SK-N-MC (cell line): ENCODE results near the gene TAF6L.
"Not testable (repeated sequence)": the region's sequence is repeated elsewhere in the genome, so short reads cannot be mapped to it uniquely, and the experiment has no call there.

Experiments used
- DNase-seq: peaks from one replicate; pipeline ENCODE4 v3.0.0-alpha.2; 2011; ENCODE audit warnings: low read depth, low spot score
- H3K27ac ChIP-seq: fragments of 200-600 bp; sonication (generic); 2 replicates; pipeline ENCODE4 v1.5.1; 2016; ENCODE audit warnings: mixed run types
- H3K36me3 ChIP-seq: fragments of 200-600 bp; sonication (generic); 2 replicates; pipeline ENCODE4 v1.6.1; 2017; ENCODE audit warnings: antibody characterized with exemption, low read length, mixed read lengths; ENCODE audit not compliant: insufficient read depth
- H3K4me3 ChIP-seq: fragments of 200-600 bp; sonication (generic); 2 replicates; pipeline ENCODE4 v1.5.1; 2016
- H3K9ac ChIP-seq: fragments of 200-600 bp; sonication (generic); 2 replicates; pipeline ENCODE4 v1.8.0; 2017; ENCODE audit warnings: mixed run types, mixed read lengths; ENCODE audit not compliant: insufficient read length
- H3K9me3 ChIP-seq: fragments of 200-600 bp; sonication (generic); 2 replicates; pipeline ENCODE4 v1.6.1; 2017; ENCODE audit warnings: low read depth, mild to moderate bottlenecking, antibody characterized with exemption, low read length, moderate library complexity, mixed read lengths
- EZH2 ChIP-seq: fragments of 200-600 bp; sonication (generic); IDR thresholded peaks from one replicate; pipeline ENCODE4 v1.6.1; 2017; ENCODE audit warnings: antibody characterized with exemption
- FOXP2 ChIP-seq: optimal IDR thresholded peaks from 2 replicates; pipeline ENCODE3; 2011; ENCODE audit warnings: mild to moderate bottlenecking, moderate library complexity; ENCODE audit not compliant: insufficient read depth; ENCODE audit errors: extremely low read length, control extremely low read depth
- POLR2AphosphoS5 ChIP-seq: IDR thresholded peaks from 2 replicates; pipeline ENCODE4 v1.6.1; 2012; ENCODE audit warnings: mild to moderate bottlenecking, low read depth, low read length, borderline replicate concordance

Gene TAF6L

DNA sequence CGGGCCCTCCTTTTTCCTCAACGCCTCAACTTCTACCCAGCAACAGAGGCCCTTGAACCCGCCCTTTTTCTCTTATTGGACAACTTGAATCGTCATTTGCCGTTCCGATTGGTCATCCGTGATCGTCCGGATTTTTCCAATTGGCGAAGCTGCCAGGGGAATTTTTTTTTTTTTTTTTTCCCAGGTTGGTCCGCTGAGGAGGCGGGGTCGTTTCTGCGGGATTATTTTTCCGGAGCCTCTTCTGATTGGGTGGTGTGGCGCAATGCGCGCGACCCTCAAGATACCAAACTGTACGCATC is 43.4 kb upstream of the TAF6L start:
- DNase-seq, result peak; percentile 97
- H3K36me3 ChIP-seq, result peaks cover 34% of the 10 kb centered on the region
- H3K9me3 ChIP-seq, result no peaks in the 10 kb centered on the region
- peak overlapping the region; percentile 100 for H3K27ac ChIP-seq
- TF ChIP-seq EZH2 (no peak), FOXP2 (no peak), POLR2AphosphoS5 (no peak)
- peak overlapping the region; percentile 98 for H3K4me3 ChIP-seq
- H3K9ac ChIP-seq, result peak overlapping the region; percentile 97

DNA sequence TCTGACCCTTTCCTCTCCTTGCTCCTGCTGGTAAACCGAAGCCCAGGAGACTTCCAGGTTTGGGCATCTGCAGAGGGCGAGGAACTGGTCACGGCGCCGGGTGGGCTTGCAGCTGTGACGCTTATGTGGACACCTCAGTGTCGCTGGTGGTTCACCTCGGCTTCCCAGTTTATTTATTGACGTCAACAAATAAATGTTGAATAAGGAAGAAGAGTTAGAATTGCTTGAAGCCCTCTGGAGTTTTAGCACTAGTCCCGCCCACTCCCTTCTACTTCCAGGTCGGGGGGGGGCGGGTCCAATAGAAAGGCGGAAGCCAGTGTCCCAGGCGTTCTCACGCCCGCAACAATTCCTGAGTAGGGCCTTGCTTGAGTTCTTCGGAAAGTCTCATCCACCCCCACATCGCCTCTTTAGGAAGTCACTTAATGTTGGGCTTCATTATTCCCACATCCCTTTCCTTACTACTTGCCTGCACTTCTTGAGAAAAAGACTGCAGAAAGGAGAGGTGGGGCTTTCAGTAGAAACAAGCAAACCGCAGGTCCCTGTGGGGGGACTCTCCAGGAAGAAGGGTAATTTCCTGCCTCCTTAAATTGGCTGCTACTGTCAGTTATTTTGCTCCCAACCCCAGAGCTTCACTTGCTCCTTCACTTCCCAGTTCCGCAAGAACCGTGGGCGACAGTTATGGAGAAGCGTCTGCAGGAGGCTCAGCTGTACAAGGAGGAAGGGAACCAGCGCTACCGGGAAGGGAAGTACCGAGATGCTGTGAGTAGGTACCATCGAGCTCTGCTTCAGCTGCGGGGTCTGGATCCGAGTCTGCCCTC is 42.8 kb upstream of the TAF6L start, which contains the start of gene TTC9C:
Gene TTC9C (plus strand): TSS at position 316 of the 818 bp plus-strand sequence. CDS start 363 bp downstream, at position 679.
- H3K9me3 ChIP-seq, result no peaks in the 10 kb centered on the region
- DNase-seq, result peak; percentile 78
- TF ChIP-seq POLR2AphosphoS5 (peak; percentile 90), FOXP2 (no peak), EZH2 (no peak)
- peaks cover 34% of the 10 kb centered on the region for H3K36me3 ChIP-seq
- peak within 1 kb of the TSS; percentile 97 for H3K9ac ChIP-seq
- peak within 1 kb of the TSS; percentile 100 for H3K27ac ChIP-seq
- H3K4me3 ChIP-seq, result peak within 1 kb of the TSS; percentile 98

GRCh38 chr11:62730076-62730475 is 41.1 kb upstream of the TAF6L start:
- Histone ChIP-seq H3K27ac (0 out of 2 replicates have a peak overlapping the region, but pooled peaks have one; percentile 25), H3K4me3 (peak overlapping the region; percentile 98), H3K36me3 (peaks cover 25% of the 10 kb centered on the region), H3K9ac (peak overlapping the region; percentile 86)
- not testable (repeated sequence) for H3K9me3 ChIP-seq, DNase-seq

GRCh38 chr11:62732830-62733229 is 38.4 kb upstream of the TAF6L start:
- peaks cover 23% of the 10 kb centered on the region for H3K36me3 ChIP-seq

GRCh38 chr11:62737196-62737595 is 34.0 kb upstream of the TAF6L start:
- no peak for DNase-seq
- Histone ChIP-seq H3K9ac (no peak overlapping the region), H3K4me3 (no peak overlapping the region), H3K36me3 (peaks cover 32% of the 10 kb centered on the region), H3K9me3 (no peaks in the 10 kb centered on the region), H3K27ac (no peak overlapping the region)
- TF ChIP-seq POLR2AphosphoS5, result no peak

More at GRCh38 chr11:62732830-62733229, 38.4 kb upstream of the TAF6L start:
- H3K4me3 ChIP-seq, result no peak overlapping the region
- H3K9ac ChIP-seq, result no peak overlapping the region
- no peak for DNase-seq
- TF ChIP-seq EZH2 (no peak), FOXP2 (no peak), POLR2AphosphoS5 (no peak)
- no peaks in the 10 kb centered on the region for H3K9me3 ChIP-seq
- H3K27ac ChIP-seq, result no peak overlapping the region

DNA sequence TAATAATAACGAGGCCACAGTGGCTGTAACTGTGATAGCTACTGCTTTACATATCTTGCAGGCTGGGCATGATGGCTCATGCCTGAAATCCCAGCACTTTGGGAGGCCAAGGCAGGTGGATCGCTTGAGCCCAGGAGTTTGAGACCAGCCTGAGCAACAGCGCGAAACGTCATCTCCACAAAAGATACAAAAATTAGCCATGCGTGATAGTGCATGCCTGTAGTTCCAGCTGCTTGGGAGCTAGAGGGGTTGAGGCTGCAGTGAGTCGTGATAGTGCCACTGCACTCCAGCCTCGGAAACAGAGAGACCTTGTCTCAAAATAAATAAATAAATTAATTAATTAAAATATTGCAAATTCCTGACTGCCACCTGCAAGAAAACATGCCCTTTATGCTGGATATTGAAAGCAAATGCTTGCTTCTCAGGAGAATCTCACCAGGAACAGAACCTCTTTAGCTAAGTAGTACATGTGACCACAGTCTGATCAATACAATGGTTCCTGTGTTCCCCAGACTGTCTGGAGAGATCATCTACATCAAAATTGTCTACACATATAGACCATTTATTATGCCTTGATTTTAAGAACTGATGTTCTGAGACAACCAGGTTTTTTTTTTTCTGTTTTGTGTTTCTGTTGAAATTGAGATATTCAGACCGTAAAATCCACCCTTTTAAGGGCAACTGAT is 23.6 kb upstream of the TAF6L start:
- DNase-seq, result no peak
- peaks cover 4% of the 10 kb centered on the region; the same call in 1 of the 2 replicates for H3K36me3 ChIP-seq
- no peaks in the 10 kb centered on the region for H3K9me3 ChIP-seq
- H3K9ac ChIP-seq, result no peak overlapping the region
- no peak overlapping the region for H3K4me3 ChIP-seq
- peak overlapping the region; percentile 77 for H3K27ac ChIP-seq
- TF ChIP-seq FOXP2 (no peak), POLR2AphosphoS5 (no peak), EZH2 (no peak)

- DNase-seq, H3K27ac ChIP-seq, H3K9me3 ChIP-seq, H3K9ac ChIP-seq, H3K4me3 ChIP-seq, H3K36me3 ChIP-seq: not testable (repeated sequence)
Observed at GRCh38 chr11:62749931-62750330, 21.3 kb upstream of the TAF6L start.

DNA sequence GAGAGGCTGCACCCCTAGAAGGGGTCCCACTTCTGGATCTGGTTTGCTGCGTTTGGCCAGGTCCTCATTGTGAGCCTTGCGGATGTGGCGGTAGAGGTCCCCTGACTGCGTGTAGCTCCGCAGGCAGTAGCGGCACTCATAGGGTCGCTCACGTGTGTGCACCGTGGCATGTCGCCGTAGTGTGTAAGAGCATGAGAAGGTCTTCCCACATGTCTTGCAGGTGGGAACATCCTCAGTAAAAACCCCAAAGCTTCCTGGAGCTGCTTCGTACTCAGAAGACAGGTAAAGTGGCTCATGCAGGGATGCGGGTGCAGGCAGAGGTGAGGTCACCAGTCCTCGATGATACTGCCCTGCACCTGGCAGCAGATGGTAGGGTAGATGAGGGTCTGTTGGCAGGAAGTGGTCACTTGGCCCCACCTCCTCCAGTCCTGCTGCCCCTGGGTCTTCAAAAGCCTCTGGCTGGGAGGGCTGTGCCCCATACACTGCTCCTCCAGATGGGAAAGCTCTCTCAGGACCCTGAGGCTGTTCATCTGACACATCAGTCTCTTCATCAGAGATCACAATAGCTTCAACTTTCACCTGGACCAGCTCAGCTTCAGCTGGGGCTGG is 18.9 kb upstream of the TAF6L start:
- no peak overlapping the region for H3K9ac ChIP-seq

More for the DNA sequence above, 18.9 kb upstream of the TAF6L start:
- Histone ChIP-seq H3K36me3 (peaks cover 4% of the 10 kb centered on the region; the same call in 1 of the 2 replicates), H3K27ac (no peak overlapping the region), H3K4me3 (no peak overlapping the region), H3K9me3 (no peaks in the 10 kb centered on the region)
- DNase-seq, result no peak
- TF ChIP-seq FOXP2 (no peak), EZH2 (no peak), POLR2AphosphoS5 (no peak)
